BJ (cell line): ENCODE results near the gene HILPDA. TPM values are rescaled to one million over a fixed set of nuclear protein-coding genes. Genes with fewer than 3 reads are reported as not detected.

Experiments used
- CTCF ChIA-PET: fragments of 350-600 bp; formaldehyde crosslinking; extraction: SDS; loops from one replicate; lab custom pipeline; 2021; ENCODE audit warnings: antibody characterized with exemption, inconsistent platforms; lab: Yijun Ruan, JAX
- POLR2A ChIA-PET: fragments of 300-600 bp; sonication (Branson Sonifier 250); formaldehyde crosslinking; extraction: SDS; loops from one replicate; lab custom pipeline; 2021; ENCODE audit warnings: antibody characterized with exemption; lab: Charles Lee
- DNase-seq: peaks from one replicate; pipeline ENCODE4 v3.0.0-alpha.2; 2011; ENCODE audit warnings: low read depth
- H3K27me3 ChIP-seq: 2 replicates; pipeline ENCODE4 v1.6.0; 2011; ENCODE audit warnings: low read length; ENCODE audit not compliant: control insufficient read depth, insufficient read depth
- H3K36me3 ChIP-seq: 2 replicates; pipeline ENCODE4 v1.5.1; 2011; ENCODE audit warnings: low read length; ENCODE audit not compliant: control insufficient read depth, insufficient read depth
- H3K4me3 ChIP-seq: 2 replicates; pipeline ENCODE4 v1.5.1; 2011; ENCODE audit warnings: low read depth, mild to moderate bottlenecking, control low read depth, low read length
- polyA plus RNA-seq: library from polyadenylated mRNA; depleted of rRNA; stranded (reverse); fragments of >200 nt; gene quantifications from 2 replicates; pipeline ENCODE4 v1.2.3, GENCODE V29; 2011
- TF ChIP-seq, protein P1 (sequence below): IDR thresholded peaks from 2 replicates; pipeline ENCODE4 v1.5.1; 2011; ENCODE audit warnings: low read depth, mild to moderate bottlenecking, control low read depth, inconsistent platforms, low read length, moderate library complexity; ENCODE audit not compliant: insufficient read depth

Gene HILPDA
- polyA plus RNA-seq, 1 experiment: 21.5 TPM

DNA sequence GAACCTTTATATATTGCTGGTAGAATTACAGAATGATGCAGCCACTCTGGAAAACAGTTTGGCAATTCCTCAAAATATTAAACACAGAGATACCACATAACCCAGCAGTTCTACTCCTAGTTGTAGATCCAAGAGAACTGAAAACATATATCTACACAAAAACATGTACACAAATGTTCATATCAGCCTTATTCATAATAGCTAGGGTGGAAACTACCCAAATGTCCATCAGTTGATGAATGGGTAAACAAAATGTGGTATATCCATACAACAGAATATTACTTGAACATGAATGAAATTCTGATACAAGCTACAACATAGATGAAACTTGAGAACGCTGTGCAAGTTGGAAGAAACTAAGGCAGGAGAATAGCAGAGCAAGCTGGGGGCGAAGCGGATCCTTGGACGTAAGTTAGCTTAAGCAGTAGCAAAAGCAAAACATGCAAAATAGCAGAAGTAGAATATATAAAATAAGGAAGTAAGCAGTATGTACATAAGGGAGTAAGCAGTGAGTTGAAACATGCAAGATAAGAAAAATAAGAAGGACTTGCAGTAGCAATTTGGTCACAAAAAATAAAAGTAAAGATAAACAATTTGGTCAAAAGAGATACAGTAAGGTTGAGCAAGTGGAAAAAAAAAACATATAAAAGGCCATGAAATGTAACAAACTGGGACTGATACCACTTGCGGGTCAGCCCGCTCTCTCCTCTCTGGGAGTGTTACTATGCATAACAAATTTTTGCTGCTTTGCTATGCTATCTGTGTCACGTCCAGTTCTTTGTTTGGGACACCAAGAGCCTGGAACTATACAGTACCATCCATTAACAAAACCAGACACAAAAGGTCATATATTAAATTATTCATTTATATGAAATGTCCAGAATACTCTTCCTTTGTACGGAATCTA, 18.0 kb upstream of the HILPDA start:
- Histone ChIP-seq H3K4me3 (no peak overlapping the region), H3K36me3 (no peaks in the 10 kb centered on the region), H3K27me3 (peaks cover 2% of the 10 kb centered on the region)
- no peak for DNase-seq
- TF ChIP-seq, protein P1, sequence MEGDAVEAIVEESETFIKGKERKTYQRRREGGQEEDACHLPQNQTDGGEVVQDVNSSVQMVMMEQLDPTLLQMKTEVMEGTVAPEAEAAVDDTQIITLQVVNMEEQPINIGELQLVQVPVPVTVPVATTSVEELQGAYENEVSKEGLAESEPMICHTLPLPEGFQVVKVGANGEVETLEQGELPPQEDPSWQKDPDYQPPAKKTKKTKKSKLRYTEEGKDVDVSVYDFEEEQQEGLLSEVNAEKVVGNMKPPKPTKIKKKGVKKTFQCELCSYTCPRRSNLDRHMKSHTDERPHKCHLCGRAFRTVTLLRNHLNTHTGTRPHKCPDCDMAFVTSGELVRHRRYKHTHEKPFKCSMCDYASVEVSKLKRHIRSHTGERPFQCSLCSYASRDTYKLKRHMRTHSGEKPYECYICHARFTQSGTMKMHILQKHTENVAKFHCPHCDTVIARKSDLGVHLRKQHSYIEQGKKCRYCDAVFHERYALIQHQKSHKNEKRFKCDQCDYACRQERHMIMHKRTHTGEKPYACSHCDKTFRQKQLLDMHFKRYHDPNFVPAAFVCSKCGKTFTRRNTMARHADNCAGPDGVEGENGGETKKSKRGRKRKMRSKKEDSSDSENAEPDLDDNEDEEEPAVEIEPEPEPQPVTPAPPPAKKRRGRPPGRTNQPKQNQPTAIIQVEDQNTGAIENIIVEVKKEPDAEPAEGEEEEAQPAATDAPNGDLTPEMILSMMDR: no peak
- POLR2A ChIA-PET: no interaction called here
- CTCF ChIA-PET: interaction anchor here (3.7 to 7.5 kb wide), 2 partner anchors 11 to 23 kb away, joined by 40 to 73 read pairs; no protein-coding TSS in a partner anchor

DNA sequence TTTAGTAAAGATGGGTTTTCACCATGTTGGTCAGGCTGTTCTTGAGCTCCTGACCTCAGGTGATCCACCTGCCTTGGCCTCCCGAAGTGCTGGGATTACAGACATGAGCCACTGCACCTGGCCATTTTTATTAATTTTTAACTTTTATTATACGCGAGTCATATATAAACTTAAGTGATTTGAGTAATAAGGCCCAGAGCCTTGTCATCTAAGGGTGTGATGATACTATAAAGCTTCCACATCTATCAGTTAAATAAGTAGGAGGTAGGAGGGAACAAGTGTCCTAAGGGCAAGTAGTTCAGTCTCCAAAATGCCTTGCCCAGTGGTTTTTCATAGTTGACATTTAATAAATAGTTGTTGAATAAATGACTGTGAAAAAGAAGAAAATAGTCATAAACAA, 13.3 kb upstream of the HILPDA start:
- TF ChIP-seq, protein P1: no peak
- no peak for DNase-seq
- H3K36me3 ChIP-seq: no peaks in the 10 kb centered on the region
- no peak overlapping the region for H3K4me3 ChIP-seq
- CTCF ChIA-PET: interaction anchor here (1.1 to 7.1 kb wide), 2 partner anchors 15 to 19 kb away, joined by 3 to 76 read pairs; no protein-coding TSS in a partner anchor
- peaks cover 2% of the 10 kb centered on the region for H3K27me3 ChIP-seq
- POLR2A ChIA-PET: no interaction called here

DNA sequence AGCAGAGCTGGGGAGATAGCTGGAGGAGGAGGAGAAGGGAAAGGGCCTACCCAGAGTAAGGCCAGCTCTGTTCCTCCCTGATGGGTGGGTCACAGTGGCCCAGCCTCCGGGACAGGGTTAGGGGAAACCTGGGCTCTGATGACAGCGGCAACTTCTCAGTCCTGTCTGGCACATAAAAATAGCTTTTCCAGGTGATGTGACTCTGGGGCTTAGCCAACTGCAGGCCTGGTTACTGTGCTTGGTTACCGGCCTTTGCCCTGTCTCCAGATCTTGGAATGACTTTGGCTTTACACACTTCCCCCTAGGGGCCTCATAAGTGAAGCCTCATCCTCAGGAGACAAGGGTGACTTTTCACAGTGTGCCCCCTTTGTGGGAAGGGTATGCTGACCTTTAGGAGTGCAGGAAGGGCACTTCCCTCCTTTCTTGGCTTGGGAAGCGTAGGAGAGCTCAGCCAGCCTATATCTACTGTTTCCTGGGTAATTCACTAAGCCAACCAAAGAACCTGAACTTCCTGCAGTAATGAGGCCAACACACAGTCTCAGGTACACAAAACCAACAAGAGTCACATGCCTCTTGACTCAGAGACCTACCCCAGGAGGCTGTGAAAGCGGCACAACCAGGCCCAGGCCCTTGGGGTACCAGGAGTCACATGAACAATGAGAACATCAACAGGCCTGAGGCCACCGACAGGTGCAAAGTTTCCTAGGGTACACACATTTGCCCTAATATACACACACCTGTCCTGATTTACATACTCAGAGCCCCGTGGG, 11.7 kb upstream of the HILPDA start:
- CTCF ChIA-PET: interaction anchor here (0.6 to 7.1 kb wide), 7 partner anchors 14 to 437 kb away, joined by 3 to 76 read pairs (median 4); no protein-coding TSS in a partner anchor
- POLR2A ChIA-PET: interaction anchor here (0.6 to 0.7 kb wide), 3 partner anchors 8 to 11 kb away, joined by 3 to 11 read pairs (median 3); no protein-coding TSS in a partner anchor
- no peak for DNase-seq

DNA sequence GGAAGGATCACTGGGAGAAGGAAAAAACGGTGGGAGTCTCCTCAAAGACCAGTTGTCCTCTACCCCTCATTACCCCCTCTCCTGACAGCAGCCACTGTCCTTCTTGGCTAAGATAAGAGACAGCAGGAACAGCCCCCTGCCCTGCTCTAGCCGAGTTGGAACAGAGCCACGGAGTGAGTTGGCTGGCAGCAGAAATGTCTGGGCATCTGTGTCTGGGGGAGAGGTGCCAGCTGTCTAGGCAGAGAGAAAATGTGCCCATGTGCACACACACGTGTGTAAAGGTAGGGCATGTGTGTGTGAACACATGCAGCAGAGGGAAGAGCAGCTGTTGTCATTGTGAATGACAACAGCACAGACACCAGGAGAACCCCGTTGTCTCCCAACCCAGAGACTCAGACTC, 9.4 kb upstream of the HILPDA start:
- Histone ChIP-seq H3K27me3 (no peaks in the 10 kb centered on the region; the same call in 1 of the 2 replicates), H3K4me3 (no peak overlapping the region), H3K36me3 (no peaks in the 10 kb centered on the region)
- ChIA-PET POLR2A (no interaction called here), CTCF (interaction anchor here (1.0 to 7.1 kb wide), 4 partner anchors 9 to 19 kb away, joined by 3 to 76 read pairs (median 5); partner anchors contain the start of gene HILPDA)
- no peak for DNase-seq
- TF ChIP-seq, protein P1: no peak

More for the DNA sequence above, 11.7 kb upstream of the HILPDA start:
- Histone ChIP-seq H3K4me3 (no peak overlapping the region), H3K27me3 (no peaks in the 10 kb centered on the region; the same call in 1 of the 2 replicates), H3K36me3 (no peaks in the 10 kb centered on the region)
- TF ChIP-seq, protein P1: no peak
